ENCODE results near the gene TNNC2. TPM values are rescaled to one million over a fixed set of nuclear protein-coding genes. Genes with fewer than 3 reads are reported as not detected.
"Not testable (repeated sequence)": the region's sequence is repeated elsewhere in the genome, so short reads cannot be mapped to it uniquely, and the experiment has no call there.

TNNC2 gene
- total RNA-seq: not detected

- no peak within 1 kb of the TSS for H3K27ac Mint-ChIP-seq
- no peaks in the 10 kb centered on the region for H3K36me3 Mint-ChIP-seq (ENCODE audit: low read depth)
- no peak for DNase-seq
- intact Hi-C loops (cut with micrococcal nuclease): no loop called here
- H3K4me1 Mint-ChIP-seq (ENCODE audit: low read depth): peaks cover 13% of the 10 kb centered on the region
- peaks cover 26% of the 10 kb centered on the region for H3K27me3 Mint-ChIP-seq (ENCODE audit: low read depth)
- CTCF ChIA-PET: interaction anchor here (1.4 to 3.1 kb wide), 2 partner anchors 28 to 135 kb away, joined by 7 to 22 read pairs; no protein-coding TSS in a partner anchor
- H3K4me3 Mint-ChIP-seq: no peak within 1 kb of the TSS
- no peaks in the 10 kb centered on the region for H3K9me3 Mint-ChIP-seq
These were observed at the start of gene TNNC2 for GRCh38 chr20:45827030-45827652. Gene TNNC2, minus strand, starts transcription at chr20:45827312. Its CDS starts 64 bp downstream, at chr20:45827248.

- Mint-ChIP-seq H3K27me3 (ENCODE audit: low read depth) (no peaks in the 10 kb centered on the region), H3K27ac (no peak overlapping the region), H3K36me3 (ENCODE audit: low read depth) (peaks cover 2% of the 10 kb centered on the region), H3K9me3 (no peaks in the 10 kb centered on the region), H3K4me3 (no peak overlapping the region), H3K4me1 (ENCODE audit: low read depth) (no peaks in the 10 kb centered on the region)
- CTCF ChIA-PET: no interaction called here
- no peak for DNase-seq
- intact Hi-C loops (cut with micrococcal nuclease): no loop called here
These were observed 47.5 kb upstream of the TNNC2 start for GRCh38 chr20:45874576-45874975.

GRCh38 chr20:45874104-45874481, 47.0 kb upstream of the TNNC2 start:
- intact Hi-C loops (cut with micrococcal nuclease); H3K36me3 Mint-ChIP-seq (ENCODE audit: low read depth); H3K27ac Mint-ChIP-seq; CTCF ChIA-PET; H3K27me3 Mint-ChIP-seq (ENCODE audit: low read depth); H3K4me3 Mint-ChIP-seq; H3K9me3 Mint-ChIP-seq; DNase-seq; H3K4me1 Mint-ChIP-seq (ENCODE audit: low read depth): not testable (repeated sequence)

DNA sequence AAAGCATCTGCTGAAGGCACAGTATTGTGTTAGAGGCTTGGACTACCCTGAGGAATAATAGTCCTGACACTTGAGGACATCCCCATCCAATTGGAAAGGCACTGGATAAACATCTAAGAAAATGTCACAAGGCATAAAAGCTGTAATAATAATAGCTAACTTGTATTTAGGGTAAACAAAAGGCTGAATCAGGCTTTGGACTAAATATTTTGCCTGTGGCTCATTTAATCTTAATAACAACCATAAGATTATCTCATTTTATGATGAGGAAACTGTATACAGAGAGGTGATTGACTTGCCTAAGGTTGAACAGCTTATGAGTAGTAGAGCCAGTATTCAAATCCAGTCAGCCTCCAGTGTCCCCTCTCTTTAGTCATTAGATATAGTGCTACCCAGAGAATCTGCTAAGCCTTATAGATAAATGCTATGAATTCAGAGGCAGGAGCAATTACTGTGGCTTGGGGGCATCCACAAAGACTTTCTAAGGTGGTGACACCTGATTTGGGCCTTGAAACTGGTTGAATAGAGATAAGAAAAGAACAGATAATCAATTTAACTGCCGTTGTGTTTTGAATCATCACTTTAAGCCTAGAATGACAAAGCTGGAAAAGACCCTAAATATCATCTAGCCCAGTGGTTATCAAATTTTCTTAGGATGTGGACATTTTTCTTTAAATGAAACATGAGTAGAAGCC, 46.4 kb upstream of the TNNC2 start:
- CTCF ChIA-PET: no interaction called here

DNA sequence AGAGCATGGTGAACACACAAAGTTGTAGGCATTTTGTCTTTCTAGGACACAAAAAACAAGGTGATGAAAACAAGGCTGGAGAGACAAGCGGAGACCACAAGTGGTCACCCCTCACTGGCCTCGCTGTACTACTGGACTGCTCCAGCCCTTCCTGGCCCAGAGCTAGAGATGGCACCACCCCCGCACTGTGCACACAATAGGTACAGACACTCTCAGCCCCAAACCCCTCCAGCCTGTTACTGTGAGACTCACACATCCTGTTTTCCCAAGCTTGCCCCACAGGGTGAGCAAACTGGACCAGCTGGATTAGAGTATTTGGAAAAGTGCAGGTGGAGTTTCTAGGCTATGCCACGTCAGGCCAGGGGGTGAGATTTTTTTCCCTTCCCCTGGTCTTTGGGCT, 45.5 kb upstream of the TNNC2 start:
- H3K4me1 Mint-ChIP-seq (ENCODE audit: low read depth): no peaks in the 10 kb centered on the region
- no peak overlapping the region for H3K4me3 Mint-ChIP-seq
- peaks cover 2% of the 10 kb centered on the region for H3K36me3 Mint-ChIP-seq (ENCODE audit: low read depth)
- CTCF ChIA-PET: no interaction called here
- no peak for DNase-seq
- no peak overlapping the region for H3K27ac Mint-ChIP-seq
- no peaks in the 10 kb centered on the region for H3K27me3 Mint-ChIP-seq (ENCODE audit: low read depth)
- no peaks in the 10 kb centered on the region for H3K9me3 Mint-ChIP-seq
- intact Hi-C loops (cut with micrococcal nuclease): no loop called here

More for the DNA sequence above, 46.4 kb upstream of the TNNC2 start:
- intact Hi-C loops (cut with micrococcal nuclease): no loop called here
- peaks cover 2% of the 10 kb centered on the region for H3K36me3 Mint-ChIP-seq (ENCODE audit: low read depth)
- H3K27ac Mint-ChIP-seq: no peak overlapping the region
- no peaks in the 10 kb centered on the region for H3K27me3 Mint-ChIP-seq (ENCODE audit: low read depth)
- no peaks in the 10 kb centered on the region for H3K9me3 Mint-ChIP-seq
- no peak overlapping the region for H3K4me3 Mint-ChIP-seq
- no peaks in the 10 kb centered on the region for H3K4me1 Mint-ChIP-seq (ENCODE audit: low read depth)
- DNase-seq: no peak

GRCh38 chr20:45867819-45868176, 40.7 kb upstream of the TNNC2 start:
- H3K27ac Mint-ChIP-seq: no peak overlapping the region
- DNase-seq: no peak
- CTCF ChIA-PET: no interaction called here

DNA sequence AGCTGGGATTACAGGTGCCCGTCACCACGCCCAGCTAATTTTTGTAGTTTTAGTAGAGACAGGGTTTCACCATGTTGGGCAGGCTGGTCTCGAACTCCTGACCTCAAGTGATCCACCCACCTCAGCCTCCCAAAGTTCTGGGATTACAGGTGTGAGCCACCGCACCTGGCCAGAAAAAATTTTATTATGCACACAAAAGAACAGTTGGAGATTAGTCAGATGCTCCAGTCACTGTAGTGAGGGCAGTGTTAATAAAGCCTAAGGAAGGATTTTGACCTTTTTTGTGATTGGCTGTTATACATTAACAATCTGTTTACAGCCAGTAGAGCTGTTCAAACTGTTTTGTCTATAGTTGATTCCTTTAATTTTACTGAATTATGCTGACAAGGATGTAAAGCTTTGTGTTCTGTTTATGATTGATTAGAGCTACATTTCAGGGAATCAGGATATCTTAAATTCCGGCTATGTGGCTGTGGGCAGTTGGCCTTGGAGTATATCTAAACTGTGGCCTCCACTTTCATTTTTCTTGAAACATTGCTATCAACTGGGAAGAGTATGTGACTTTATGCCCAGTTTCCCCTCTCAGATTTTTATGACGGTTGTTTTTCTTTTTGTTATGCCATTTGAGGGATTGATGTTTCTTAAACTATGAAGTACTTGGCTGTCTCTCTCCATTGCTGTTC, 40.2 kb upstream of the TNNC2 start:
- Mint-ChIP-seq H3K4me1 (ENCODE audit: low read depth) (no peaks in the 10 kb centered on the region), H3K36me3 (ENCODE audit: low read depth) (no peaks in the 10 kb centered on the region), H3K4me3 (no peak overlapping the region), H3K9me3 (no peaks in the 10 kb centered on the region), H3K27ac (no peak overlapping the region), H3K27me3 (ENCODE audit: low read depth) (no peaks in the 10 kb centered on the region)
- no peak for DNase-seq
- CTCF ChIA-PET: interaction anchor here (0.7 to 1.2 kb wide), 2 partner anchors 11 to 42 kb away, joined by 3 to 4 read pairs; no protein-coding TSS in a partner anchor
- intact Hi-C loops (cut with micrococcal nuclease): no loop called here

More at GRCh38 chr20:45867819-45868176, 40.7 kb upstream of the TNNC2 start:
- H3K9me3 Mint-ChIP-seq: no peaks in the 10 kb centered on the region
- no peaks in the 10 kb centered on the region for H3K36me3 Mint-ChIP-seq (ENCODE audit: low read depth)
- no peaks in the 10 kb centered on the region for H3K4me1 Mint-ChIP-seq (ENCODE audit: low read depth)
- H3K27me3 Mint-ChIP-seq (ENCODE audit: low read depth): no peaks in the 10 kb centered on the region
- intact Hi-C loops (cut with micrococcal nuclease): no loop called here
- no peak overlapping the region for H3K4me3 Mint-ChIP-seq

- no peaks in the 10 kb centered on the region for H3K36me3 Mint-ChIP-seq (ENCODE audit: low read depth)
- no peaks in the 10 kb centered on the region for H3K27me3 Mint-ChIP-seq (ENCODE audit: low read depth)
- H3K4me1 Mint-ChIP-seq (ENCODE audit: low read depth): no peaks in the 10 kb centered on the region
- H3K27ac Mint-ChIP-seq: no peak overlapping the region
- DNase-seq: no peak
- CTCF ChIA-PET: interaction anchor here (0.7 to 1.2 kb wide), 2 partner anchors 12 to 42 kb away, joined by 3 to 4 read pairs; no protein-coding TSS in a partner anchor
- intact Hi-C loops (cut with micrococcal nuclease): no loop called here
- no peaks in the 10 kb centered on the region for H3K9me3 Mint-ChIP-seq
- no peak overlapping the region for H3K4me3 Mint-ChIP-seq
These were observed 39.3 kb upstream of the TNNC2 start for GRCh38 chr20:45866454-45866853.

DNA sequence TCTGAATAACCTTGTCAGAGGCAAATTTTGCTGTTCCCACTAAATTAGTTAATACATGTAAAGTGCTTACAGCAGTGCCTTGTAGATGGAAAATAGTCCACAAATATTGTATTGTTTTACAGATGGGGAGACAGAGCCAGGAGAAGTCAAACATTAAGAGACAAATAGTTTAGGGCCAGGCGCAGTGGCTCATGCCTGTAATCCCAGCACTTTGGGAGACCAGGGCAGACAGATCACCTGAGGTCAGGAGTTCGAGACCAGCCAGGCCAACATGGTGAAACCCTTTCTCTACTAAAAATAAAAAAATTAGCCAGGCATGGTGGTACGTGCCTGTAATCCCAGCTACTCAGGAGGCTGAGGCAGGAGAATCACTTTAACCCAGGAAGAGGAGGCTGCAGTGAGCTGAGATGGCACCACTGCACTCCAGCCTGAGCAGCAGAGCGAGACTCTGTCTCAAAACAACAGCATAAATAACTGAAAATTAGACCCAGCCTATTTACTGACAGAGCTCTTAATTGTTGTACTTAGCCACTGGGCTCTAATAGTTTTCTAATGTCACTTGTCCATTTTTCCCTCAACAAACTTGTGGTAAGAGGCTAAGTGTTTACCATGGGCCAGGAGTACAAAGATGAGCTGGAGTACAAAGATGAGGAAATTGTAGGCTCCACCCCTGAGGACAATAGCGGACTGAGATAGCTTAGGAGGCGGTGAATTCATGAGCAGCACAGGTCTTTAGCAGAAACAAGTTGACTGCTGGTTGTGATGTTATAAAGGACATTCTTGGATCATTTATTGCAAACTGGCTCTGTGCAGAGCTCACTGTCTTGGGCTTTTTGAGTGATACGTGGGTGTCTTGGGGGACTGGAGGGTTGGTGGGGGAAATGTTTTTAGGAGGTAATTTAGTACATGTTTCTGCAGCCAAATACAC, 36.7 kb upstream of the TNNC2 start:
- intact Hi-C loops (cut with micrococcal nuclease): no loop called here
- Mint-ChIP-seq H3K27me3 (ENCODE audit: low read depth) (no peaks in the 10 kb centered on the region), H3K4me3 (no peak overlapping the region), H3K36me3 (ENCODE audit: low read depth) (no peaks in the 10 kb centered on the region), H3K4me1 (ENCODE audit: low read depth) (peaks cover 7% of the 10 kb centered on the region), H3K9me3 (no peaks in the 10 kb centered on the region), H3K27ac (no peak overlapping the region)
- no peak for DNase-seq
- CTCF ChIA-PET: no interaction called here

DNA sequence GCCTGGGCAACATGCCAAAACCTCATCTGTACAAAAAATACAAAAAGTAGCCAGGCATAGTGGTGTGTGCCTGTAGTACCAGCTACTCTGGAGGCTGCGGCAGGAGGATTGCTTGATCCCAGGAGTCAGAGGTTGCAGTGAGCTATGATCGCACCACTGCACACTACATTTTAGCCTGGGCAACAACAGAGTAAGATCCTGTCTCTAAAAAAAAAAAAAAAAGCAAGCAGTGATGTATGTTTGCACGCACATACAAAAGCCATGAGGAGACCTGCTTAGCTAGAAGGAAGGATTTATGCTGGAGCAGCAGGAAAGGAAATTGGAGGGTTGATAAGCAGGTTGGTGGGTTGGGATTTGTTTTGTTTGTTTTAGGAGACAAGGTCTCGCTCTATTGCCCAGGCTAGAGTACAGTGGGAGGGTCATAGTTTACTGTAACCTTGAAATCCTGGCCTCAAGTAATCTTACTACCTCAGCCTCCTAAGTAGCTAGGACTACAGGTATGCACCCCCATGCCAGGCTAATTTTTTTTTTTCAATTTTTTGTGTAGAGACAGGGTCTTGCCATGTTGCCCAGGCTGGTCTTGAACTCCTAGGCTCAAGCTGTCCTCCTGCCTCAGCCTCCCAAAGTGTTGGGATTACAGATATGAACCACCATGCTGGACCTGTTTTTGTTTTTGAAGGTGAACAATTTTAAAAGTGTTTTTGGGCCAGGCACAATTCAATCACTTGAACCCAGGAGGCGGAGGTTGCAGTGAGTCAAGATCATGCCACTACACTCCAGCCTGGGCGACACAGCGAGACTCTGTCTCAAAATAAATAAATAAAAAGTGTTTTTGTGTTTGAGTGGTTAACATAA, 34.3 kb upstream of the TNNC2 start:
- no peaks in the 10 kb centered on the region for H3K9me3 Mint-ChIP-seq
- H3K36me3 Mint-ChIP-seq (ENCODE audit: low read depth): no peaks in the 10 kb centered on the region
- CTCF ChIA-PET: interaction anchor here (0.8 kb wide), 2 partner anchors 24 to 1753 kb away, joined by 3 to 6 read pairs; no protein-coding TSS in a partner anchor
- intact Hi-C loops (cut with micrococcal nuclease): no loop called here
- peaks cover 20% of the 10 kb centered on the region for H3K4me1 Mint-ChIP-seq (ENCODE audit: low read depth)
- H3K4me3 Mint-ChIP-seq: no peak overlapping the region
- no peaks in the 10 kb centered on the region for H3K27me3 Mint-ChIP-seq (ENCODE audit: low read depth)
- DNase-seq: no peak
- no peak overlapping the region for H3K27ac Mint-ChIP-seq

- intact Hi-C loops (cut with micrococcal nuclease): no loop called here
- Mint-ChIP-seq H3K9me3 (no peaks in the 10 kb centered on the region), H3K4me1 (ENCODE audit: low read depth) (peaks cover 27% of the 10 kb centered on the region), H3K4me3 (no peak overlapping the region), H3K27me3 (ENCODE audit: low read depth) (no peaks in the 10 kb centered on the region), H3K27ac (no peak overlapping the region), H3K36me3 (ENCODE audit: low read depth) (no peaks in the 10 kb centered on the region)
- CTCF ChIA-PET: interaction anchor here (0.6 to 0.8 kb wide), 2 partner anchors 23 to 118 kb away, joined by 3 to 5 read pairs; no protein-coding TSS in a partner anchor
- no peak for DNase-seq
These were observed 33.6 kb upstream of the TNNC2 start for GRCh38 chr20:45860560-45861220.

All from activated naive CD4-positive, alpha-beta T cell treated with anti-CD3 and anti-CD28 coated beads for 36 hours (primary cell).